Fibroblast of skin of left biceps (primary cell): ENCODE data around the gene SRRM2.

Experiments
- DNase-seq, 2 experiments: peaks; one replicate each; pipeline ENCODE4 v3.0.0-alpha.2; 2013; ENCODE audit warnings: low read depth in 2 of 2

SRRM2 gene

GRCh38 chr16:2752035-2752849 lies at the start of gene SRRM2:
Gene SRRM2 (plus strand): TSS chr16:2752638. CDS start chr16:2756365, 3,727 bp downstream.
- DNase-seq: peak; percentile 92 to 93

GRCh38 chr16:2702871-2703745 lies 49.3 kb upstream of the SRRM2 start:
- DNase-seq: no peak

GRCh38 chr16:2704166-2704982 lies 48.1 kb upstream of the SRRM2 start:
- no peak for DNase-seq

GRCh38 chr16:2704983-2705275 lies 47.5 kb upstream of the SRRM2 start:
- DNase-seq: no peak

GRCh38 chr16:2705351-2705750 lies 47.1 kb upstream of the SRRM2 start:
- no peak for DNase-seq

- DNase-seq: no peak
Observed at GRCh38 chr16:2706085-2706484, 46.4 kb upstream of the SRRM2 start.

- no peak for DNase-seq
Observed at GRCh38 chr16:2706611-2707311, 45.7 kb upstream of the SRRM2 start.

GRCh38 chr16:2707368-2708289 lies 44.8 kb upstream of the SRRM2 start:
- no peak for DNase-seq

- no peak for DNase-seq
Observed at GRCh38 chr16:2708290-2708639, 44.2 kb upstream of the SRRM2 start.

GRCh38 chr16:2708955-2709587 lies 43.4 kb upstream of the SRRM2 start:
- DNase-seq: no peak

GRCh38 chr16:2709588-2709984 lies 42.9 kb upstream of the SRRM2 start:
- no peak for DNase-seq

- DNase-seq: no peak
Observed at GRCh38 chr16:2710021-2710710, 42.3 kb upstream of the SRRM2 start.

- DNase-seq: no peak
Observed at GRCh38 chr16:2710711-2711231, 41.7 kb upstream of the SRRM2 start.

- DNase-seq: no peak
Observed at GRCh38 chr16:2711370-2712062, 40.9 kb upstream of the SRRM2 start.

GRCh38 chr16:2712063-2712441 lies 40.4 kb upstream of the SRRM2 start:
- no peak for DNase-seq

GRCh38 chr16:2712546-2712945 lies 39.9 kb upstream of the SRRM2 start:
- no peak for DNase-seq

GRCh38 chr16:2713523-2713922 lies 38.9 kb upstream of the SRRM2 start:
- DNase-seq: no peak

- no peak for DNase-seq
Observed at GRCh38 chr16:2713985-2714774, 38.3 kb upstream of the SRRM2 start.
